NCI-H82 treated with DMSO at 0.1 percent for 48 hours (cell line): ENCODE measurements around the gene DDA1.
"Not testable (repeated sequence)": the region's sequence is repeated elsewhere in the genome, so short reads cannot be mapped to it uniquely, and the experiment has no call there.

Experiments
- DNase-seq: peaks from one replicate; lab custom pipeline; 2025; ENCODE audit not compliant: unreplicated experiment; lab: John Stamatoyannopoulos, UW

Gene DDA1

GRCh38 chr19:17309198-17309964 lies at the start of gene DDA1:
DDA1 (plus strand) TSS chr19:17309563; CDS start chr19:17309655, 92 bp downstream.
- DNase-seq, result peak; percentile 100

GRCh38 chr19:17259934-17260333 lies 49.4 kb upstream of the DDA1 start:
- DNase-seq, result no peak

GRCh38 chr19:17260842-17261325 lies 48.5 kb upstream of the DDA1 start:
- DNase-seq, result peak; percentile 97

- no peak for DNase-seq
Measured at GRCh38 chr19:17262557-17262956, 46.8 kb upstream of the DDA1 start.

- no peak for DNase-seq
Measured at GRCh38 chr19:17263712-17264640, 45.4 kb upstream of the DDA1 start.

GRCh38 chr19:17264641-17264979 lies 44.8 kb upstream of the DDA1 start, which contains the start of gene USHBP1:
USHBP1 (minus strand) TSS chr19:17264745; CDS start chr19:17264299, 446 bp downstream.
- DNase-seq, result no peak

- no peak for DNase-seq
Measured at GRCh38 chr19:17266026-17266425, 43.3 kb upstream of the DDA1 start.

GRCh38 chr19:17266589-17266974 lies 42.8 kb upstream of the DDA1 start:
- no peak for DNase-seq

GRCh38 chr19:17266975-17267788 lies 42.2 kb upstream of the DDA1 start, which contains the start of gene BABAM1:
BABAM1 (plus strand) TSS chr19:17267443; CDS start chr19:17268807, 1,364 bp downstream.
- DNase-seq, result peak; percentile 100

- no peak for DNase-seq
Measured at GRCh38 chr19:17268754-17269153, 40.6 kb upstream of the DDA1 start.

GRCh38 chr19:17274892-17275291 lies 34.5 kb upstream of the DDA1 start:
- DNase-seq, result not testable (repeated sequence)

- DNase-seq, result no peak
Measured at GRCh38 chr19:17275441-17276175, 33.8 kb upstream of the DDA1 start.

GRCh38 chr19:17279436-17279835 lies 29.9 kb upstream of the DDA1 start:
- DNase-seq, result no peak

- no peak for DNase-seq
Measured at GRCh38 chr19:17281391-17282304, 27.7 kb upstream of the DDA1 start, which contains the start of gene ANKLE1. ANKLE1 (plus strand) TSS chr19:17281901; CDS start chr19:17281921, 20 bp downstream.

GRCh38 chr19:17282488-17283125 lies 26.8 kb upstream of the DDA1 start:
- peak; percentile 85 for DNase-seq

- DNase-seq, result no peak
Measured at GRCh38 chr19:17283504-17283996, 25.8 kb upstream of the DDA1 start.

GRCh38 chr19:17285415-17286135 lies 23.8 kb upstream of the DDA1 start:
- DNase-seq, result no peak

GRCh38 chr19:17286263-17286662 lies 23.1 kb upstream of the DDA1 start:
- no peak for DNase-seq
